ENCODE measurements around the gene HIP1R.

HIP1R gene

GRCh38 chr12:122834104-122834920 lies 945 bp upstream of the HIP1R start:
- no peak for DNase-seq (ENCODE audit: low spot score)

DNA sequence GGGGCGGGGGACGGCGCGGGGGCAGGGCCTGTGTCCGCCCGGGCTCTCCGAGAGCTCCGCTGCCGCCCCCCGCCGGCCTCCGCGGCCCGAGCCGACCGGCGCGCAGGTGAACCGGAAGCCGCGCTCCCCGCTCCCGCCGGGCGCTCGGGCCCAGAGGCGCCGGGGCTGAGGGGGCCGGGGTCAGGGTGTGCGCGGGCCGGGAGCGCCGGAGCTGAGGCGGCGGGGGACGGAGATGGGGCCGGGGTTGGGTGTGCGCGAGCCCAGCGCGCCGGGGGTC lies 431 bp downstream of the HIP1R start:
- no peak for DNase-seq (ENCODE audit: low spot score)

DNA sequence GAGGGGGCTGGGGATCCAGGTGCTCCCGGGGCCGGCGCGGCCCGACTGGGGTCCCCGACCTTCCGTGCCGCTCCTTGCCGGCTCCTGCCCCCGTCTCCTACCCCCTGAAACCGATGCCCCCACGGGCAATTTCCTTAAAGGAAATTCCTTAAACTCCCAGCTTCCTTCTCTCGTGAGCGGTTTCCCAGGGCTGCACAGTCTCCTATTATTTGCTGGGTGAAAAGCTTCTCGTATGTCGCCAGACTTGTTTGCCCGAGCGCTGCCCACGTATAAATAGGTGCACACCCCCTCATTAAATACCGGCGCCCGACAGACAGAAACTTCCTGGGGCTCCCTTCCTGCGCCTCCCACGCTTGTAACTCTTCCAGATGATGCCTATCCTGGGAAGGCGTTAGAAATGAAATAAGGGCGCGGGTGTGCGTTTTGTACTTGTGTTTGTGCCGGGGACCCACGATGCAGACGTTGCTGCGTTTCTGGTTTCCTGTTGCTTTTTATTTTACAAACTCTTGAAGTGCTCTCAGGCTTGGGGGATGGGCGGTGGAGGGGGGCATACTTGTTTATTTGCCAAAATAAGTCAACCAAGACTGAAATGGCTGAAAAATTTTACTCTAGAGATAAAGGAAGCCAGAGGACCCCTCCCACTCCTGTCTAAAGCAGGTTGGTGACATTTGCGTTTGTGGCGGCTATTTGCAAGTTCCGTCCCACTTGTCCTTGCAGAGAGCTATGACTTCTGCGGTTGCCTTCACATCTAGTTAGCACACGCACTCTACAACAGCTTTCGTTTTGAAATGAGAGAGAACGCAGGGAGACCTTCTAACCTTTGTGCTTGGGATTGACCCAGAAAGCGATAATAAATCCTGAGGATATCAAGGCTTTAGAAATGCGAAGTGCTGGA lies 1.0 kb downstream of the HIP1R start:
- DNase-seq (ENCODE audit: low spot score): peak; percentile 28

DNA sequence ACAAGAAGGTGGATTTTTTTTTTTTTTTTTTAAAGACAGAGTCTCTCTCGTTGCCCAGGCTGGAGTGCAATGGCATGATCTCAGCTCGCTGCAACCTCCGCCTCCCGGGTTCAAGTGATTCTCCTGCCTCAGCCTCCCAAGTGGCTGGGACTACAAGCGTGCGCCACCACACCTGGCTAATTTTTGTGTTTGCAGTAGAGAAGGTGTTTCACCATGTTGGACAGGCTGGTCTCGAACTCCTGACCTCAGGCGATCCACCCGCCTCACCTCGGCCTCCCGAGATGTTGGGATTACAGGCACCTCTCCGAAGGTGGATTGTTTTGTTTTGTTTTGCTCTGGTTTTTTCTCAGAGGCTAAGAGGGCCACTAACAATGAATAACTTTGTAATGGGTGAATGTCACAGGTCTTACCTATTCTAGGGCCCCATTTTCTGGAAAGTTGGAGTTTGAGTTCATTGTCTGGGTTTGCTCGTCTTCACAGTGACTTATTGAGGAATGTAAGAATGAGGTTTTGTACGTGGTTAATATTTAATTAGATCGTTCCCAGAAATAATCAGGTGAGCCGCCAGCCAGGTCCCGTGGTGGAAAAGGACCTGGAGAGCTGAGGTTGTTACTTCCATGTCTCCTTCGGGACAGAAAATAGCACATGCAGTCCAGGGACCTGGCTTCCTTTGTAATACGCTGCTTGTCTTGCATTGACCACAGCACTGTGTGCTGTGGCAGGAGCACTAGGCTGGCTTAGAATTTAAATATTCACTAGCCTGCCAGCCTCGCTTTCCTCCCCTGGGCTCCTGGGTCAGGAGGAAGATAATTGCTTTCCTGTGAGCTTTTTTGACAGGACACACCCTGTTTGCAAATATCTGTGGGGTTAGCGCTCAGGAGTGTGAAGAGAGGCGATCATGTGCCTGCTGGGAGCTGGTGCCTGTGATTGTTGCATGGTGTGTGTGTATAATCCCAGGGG lies 2.3 kb downstream of the HIP1R start:
- no peak for DNase-seq (ENCODE audit: low spot score)

DNA sequence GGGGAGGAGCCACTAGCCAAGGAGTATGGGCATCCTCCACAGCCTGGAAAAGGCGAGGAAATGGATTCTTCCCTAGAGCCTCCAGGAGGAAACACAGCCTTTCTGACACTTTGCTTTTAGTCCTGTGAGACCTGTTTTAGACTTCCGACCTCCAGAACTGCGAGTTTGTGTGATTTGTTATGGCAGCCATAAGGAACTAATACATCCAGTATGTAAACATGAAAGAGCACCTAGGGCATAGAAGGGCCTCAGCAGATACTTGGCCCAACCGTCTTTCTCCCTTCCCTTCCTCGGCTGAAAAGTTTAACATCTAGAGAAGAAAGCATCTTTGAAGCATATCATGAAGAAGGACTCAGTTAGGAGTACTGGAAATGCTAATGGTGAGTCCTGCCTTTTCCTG lies 3.6 kb downstream of the HIP1R start:
- DNase-seq (ENCODE audit: low spot score): no peak

GRCh38 chr12:122839907-122840554 lies 4.8 kb downstream of the HIP1R start:
- DNase-seq (ENCODE audit: low spot score): no peak

DNA sequence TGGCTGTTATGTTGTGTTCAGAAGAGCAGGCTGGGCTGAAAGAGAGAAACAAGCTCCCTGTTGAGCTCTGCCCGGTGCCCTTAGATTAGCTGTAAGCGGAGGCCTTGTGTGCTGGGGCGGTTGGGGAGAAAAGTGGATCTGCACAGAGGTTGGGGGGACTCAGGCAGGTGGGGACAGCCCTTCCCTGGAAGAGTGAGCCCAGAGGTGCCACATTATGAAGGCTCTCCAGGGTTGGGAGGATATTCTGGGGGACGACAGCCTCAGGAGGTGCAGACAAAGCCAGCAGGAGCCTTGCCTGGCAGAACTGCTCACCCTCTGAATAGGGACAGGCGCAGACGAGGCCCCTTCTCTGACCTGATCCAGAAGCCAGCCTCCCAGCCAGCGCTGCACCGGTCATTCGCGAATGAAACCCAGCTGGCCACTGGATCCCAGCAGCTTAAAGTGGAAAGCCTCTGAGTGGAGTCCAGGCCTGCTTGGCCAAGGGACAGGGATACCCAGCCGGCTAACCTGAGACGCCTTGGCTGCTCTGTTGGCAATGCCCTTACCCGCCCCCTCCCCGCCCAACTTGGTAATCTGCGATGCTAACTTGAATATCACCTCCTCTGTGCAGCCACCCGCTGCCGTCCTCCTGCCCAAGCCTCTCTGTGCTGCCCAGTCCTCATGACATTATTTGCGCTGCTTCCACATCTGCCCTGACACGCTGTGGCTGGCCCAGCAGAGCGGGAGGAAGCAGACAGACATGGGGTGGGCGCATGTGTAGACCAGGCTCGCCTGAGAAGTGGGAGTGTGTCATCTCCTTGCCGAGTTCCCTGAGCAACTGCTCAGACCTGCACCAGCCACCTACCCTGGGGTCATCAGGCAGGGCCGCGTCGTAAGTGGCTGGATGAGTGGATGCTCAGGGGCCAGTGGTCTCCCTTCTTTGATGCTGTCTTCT lies 5.6 kb downstream of the HIP1R start:
- no peak for DNase-seq (ENCODE audit: low spot score)

DNA sequence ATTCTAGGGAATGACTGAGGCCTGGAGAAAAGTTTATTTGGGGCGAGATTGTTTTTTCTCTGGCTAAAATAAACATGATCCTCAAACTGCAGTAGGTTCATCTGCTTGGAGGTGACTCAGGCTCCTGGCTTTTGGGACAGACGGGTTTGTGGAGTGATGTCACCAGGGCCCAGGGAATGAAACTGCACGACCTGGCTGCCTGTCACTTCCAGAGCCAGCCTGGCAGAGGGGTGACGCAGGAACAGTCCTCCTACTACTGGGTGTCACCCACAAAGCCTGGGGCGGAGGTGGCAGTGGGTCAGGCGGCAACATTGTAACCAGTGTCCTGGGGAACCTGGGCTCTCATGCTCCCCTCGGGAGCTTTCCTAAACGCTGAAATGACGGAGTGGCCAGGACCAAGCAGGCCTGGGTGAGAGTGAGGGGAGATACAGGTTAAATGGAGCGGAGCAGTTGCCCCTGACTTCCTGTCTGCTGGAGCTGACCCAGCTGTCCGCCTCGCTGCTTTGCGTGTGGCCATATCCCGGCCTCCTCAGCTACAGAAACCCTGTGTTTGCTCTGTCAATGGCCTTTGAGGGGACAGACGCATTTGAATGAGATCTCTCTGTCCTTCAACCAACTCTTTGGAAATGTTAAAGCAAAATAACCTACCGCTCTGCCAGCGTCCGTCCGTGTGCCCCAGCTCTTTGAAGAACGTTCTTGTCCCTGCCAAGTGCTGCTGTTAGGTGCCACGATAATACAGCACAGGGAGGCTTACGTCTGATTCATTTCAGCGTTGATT lies 6.5 kb downstream of the HIP1R start:
- DNase-seq (ENCODE audit: low spot score): no peak

DNA sequence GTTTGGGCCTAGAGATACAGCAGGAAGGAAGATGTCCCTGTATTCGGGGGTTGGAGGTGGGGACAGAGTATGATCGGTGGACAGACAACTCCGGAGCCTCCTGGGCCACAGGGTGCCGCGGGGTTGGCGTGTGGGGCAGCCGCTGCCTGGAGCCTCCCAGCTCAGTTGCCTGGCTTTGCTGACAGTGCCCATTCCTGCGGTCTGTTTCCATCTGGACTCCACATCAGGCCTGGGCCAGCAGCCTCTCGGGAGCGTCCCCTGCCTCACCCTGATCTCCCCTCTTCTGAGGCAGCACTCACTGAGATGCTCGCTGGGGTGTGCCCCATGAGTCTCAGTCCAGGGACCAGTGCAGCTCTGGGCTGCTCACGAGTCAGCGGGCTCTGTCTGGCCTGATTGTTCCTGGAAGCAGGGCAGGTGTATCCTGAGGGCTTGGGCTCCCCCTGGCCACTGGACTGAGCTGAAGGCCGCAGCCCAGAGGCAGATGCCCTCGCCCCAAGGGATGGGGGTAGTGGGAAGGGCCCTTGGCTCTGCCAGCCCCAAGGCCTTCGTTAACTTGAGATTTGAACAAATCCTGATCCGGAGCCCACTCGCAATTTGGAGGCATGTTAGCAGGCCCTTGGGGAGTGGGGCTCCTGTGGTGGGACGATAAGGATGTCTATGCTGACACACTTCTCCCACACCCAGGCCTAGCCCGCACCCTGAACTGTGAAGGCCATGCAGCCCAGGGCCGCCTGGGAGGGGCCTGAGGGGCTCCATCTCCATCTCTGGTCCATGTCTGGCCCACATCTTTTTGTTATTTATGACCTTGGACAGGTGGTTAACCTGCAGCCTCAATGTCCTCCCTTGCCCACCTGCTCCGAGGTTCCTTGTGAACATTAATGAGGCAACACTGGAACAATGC lies 7.5 kb downstream of the HIP1R start:
- DNase-seq (ENCODE audit: low spot score): no peak

- DNase-seq (ENCODE audit: low spot score): no peak
Observed at GRCh38 chr12:122843455-122843854, 8.2 kb downstream of the HIP1R start.

- no peak for DNase-seq (ENCODE audit: low spot score)
Observed at GRCh38 chr12:122844366-122844971, 9.2 kb downstream of the HIP1R start.

DNA sequence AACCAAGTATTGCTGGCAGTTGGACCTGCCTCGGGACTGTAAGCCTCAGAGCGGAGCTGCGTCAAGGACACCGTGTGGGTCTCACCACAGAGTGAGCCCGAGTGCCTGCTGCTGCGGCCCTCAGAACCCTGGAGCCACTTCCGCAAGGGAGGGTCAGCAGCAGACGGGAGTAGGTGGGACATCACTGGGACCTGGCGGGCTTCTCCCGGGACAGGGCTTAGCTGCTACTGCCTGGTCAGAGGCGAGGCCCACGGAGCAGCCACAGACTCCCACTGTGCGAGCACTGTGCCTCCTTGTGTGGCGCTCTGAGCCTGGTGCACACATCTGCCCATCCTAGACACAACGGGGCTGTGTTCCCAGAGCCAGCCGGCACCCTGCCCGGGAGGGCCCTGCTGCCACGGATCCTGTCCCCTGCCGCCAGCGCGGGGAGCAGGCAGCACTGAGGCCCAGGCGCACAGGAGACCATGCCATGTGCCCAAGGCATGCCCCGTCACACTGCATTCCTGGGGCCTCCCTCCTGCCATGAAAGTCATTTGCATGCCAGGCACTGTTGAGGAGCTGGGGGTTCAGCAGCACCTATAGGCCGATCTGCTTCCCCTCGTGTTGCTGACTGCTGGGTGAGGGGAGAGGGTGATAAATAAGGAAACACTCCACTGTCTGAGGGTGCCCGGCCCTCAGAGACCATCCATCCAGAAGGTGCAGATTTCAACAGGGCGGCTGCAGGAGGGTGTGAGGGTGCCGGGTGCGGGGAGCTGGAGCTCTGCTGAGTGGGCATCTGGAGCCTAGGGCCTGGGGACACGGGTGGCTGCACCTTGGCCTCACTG lies 10.0 kb downstream of the HIP1R start:
- no peak for DNase-seq (ENCODE audit: low spot score)

- DNase-seq (ENCODE audit: low spot score): no peak
Observed at GRCh38 chr12:122845865-122846621, 10.8 kb downstream of the HIP1R start.

DNA sequence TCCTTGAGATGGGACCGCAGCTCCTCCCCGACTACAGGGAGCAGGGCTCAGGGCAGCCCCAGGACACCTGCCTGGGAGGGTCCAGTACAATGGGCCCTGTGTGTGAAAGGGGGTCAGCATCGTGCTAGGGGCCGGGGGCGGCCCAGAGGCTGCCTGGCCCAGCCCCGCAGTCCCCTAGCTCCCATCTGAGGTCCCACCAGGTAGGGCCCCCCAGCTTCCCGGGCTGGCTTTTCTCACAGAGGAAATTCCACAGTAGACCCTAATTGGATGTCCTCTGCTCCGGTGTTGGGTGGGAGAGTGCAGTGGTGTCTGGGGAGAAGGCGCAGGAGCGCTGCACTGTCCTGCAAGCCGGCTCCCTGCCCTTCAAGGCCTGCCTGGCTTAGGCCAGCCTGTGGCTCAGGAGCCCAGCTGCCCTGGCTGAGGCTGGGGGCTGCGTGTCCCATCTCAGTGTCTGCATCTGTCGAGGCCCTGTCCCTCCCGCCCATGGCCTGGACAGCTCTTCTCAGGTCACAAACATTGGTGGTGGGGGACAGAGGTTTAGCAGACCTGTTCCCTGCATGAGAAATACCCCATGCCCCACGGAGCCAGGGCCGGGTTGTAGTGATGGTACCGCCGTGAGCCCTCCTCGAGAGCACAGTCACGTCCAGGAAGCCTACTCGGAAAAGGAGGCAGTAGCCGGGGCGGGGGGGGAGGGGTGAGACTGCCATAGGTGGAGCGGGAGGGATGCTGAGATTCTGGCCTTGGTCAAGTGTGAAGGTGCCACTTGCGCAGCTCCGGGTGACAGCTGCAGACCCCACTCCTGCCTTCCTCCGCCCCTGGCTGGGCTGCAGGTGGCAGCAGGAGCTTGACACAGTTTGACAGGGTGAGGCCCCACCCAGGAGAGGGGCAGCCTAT lies 11.6 kb downstream of the HIP1R start:
- no peak for DNase-seq (ENCODE audit: low spot score)

GRCh38 chr12:122847516-122847836 lies 12.2 kb downstream of the HIP1R start:
- DNase-seq (ENCODE audit: low spot score): no peak

DNA sequence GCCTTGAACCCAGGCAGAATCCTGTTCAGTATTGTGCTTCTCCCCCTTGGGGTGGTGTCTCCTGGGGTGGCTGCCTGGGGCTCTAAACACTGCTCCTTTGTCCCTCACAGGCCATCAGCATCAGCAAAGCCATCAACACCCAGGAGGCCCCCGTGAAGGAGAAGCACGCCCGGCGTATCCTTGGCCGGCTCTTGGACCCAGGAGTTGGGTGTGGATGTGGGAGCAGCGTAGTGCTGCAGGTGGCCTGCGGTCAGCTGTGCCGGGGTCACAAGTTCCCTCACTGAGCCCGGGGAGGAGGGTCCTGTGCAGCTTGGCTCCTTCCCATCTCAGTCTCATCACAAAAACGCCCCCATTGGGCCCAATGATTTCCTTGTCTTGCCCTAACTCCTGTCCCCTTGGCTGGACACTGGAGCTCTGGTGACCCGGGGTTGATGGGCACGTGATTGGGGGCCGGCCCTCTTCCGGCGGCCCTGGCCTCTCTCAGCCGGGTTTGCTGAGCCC lies 12.7 kb downstream of the HIP1R start:
- DNase-seq (ENCODE audit: low spot score): no peak

Data from CD4-positive, alpha-beta T cell treated with Interleukin-15 for 4 hours (primary cell).